ENCODE measurements around the gene CTCFL.
"Not testable (repeated sequence)": the region's sequence is repeated elsewhere in the genome, so short reads cannot be mapped to it uniquely, and the experiment has no call there.

Gene CTCFL

DNA sequence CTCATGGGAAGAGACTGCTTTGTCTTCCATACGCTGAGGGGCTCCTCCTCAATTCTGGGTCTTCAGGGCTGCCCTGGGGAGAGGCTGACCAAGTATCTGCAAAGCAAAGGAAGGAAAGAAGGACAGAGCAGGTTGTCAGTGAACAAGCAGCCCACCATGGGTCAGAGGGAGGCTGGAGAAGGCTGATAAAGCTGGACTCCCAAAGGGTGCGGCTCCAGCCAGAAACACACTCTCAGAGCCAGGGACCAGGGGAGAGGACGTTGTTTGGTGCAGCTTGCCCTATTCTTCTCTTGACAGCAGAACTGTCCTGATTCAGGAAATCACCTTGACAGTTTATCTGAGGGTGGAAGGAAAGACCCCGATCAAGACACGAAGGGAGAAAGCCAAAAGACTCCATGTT is 10.4 kb upstream of the CTCFL start:
- no peak for DNase-seq

DNA sequence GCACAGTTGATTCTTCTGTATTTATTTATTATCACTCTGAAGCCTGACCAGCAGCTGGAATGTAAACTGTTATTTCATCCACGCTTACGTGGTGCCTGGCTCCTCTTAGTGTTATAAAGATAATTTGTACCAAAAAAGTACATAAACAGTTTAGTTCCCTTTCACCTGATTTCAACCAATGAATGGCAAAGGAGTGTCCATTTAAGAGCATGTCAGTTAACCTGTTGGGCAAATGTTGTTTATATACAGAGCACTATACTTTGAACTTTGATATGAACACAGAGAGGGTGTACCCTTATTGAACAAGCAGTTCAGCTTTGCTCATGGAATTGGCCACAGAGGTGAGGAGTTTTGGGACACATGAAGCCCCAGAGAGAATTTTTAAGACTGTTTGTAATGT is 7.2 kb upstream of the CTCFL start:
- DNase-seq = no peak

DNA sequence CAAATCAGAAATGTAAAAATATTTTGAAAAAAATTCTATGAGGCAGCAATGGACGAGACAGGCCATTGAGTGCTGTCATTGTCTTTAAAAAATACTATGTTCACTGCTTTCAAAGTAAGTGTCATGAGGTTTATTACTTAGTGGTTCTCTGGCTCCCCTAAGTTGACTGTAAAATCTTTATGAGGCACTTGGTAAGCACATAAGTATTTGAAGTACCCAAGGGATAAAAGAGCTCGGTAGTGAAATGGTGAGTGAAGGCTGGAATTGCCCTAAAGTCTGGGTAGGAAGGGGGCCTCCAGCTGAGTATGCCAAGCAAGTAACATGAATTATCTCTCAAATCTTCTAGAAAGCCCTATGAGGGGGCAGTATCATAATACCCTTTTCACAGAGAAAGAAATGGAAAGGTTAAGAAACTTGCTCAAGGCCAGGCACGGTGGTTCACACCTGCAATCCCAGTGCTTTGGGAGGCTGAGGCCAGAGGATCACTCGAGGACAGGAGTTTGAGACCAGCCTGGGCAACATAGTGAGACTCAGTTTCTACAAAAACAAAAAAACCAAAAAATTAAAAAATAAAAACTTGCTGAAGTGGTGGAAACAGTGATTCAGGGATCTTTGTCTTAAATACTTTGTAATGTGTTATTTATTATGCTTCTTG is 5.5 kb upstream of the CTCFL start:
- no peak for DNase-seq

DNA sequence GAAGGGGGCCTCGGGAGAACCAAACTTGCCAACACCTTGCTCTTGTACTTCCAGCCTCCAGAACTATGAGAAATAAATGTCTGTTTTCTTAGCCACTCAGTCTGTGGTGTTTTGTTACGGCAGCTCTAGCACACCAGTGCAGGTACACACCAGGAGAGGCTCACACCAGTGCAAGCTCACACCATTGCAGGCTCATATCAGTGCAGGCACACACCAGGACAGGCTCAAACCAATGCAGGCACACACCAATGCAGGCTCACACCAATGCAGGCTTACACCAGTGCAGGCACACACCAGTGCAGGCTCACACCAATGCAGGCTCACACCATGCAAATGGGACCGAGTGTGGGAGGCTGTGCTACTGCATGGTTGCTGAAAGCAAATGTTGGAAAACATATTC is 4.9 kb upstream of the CTCFL start:
- DNase-seq = no peak

DNA sequence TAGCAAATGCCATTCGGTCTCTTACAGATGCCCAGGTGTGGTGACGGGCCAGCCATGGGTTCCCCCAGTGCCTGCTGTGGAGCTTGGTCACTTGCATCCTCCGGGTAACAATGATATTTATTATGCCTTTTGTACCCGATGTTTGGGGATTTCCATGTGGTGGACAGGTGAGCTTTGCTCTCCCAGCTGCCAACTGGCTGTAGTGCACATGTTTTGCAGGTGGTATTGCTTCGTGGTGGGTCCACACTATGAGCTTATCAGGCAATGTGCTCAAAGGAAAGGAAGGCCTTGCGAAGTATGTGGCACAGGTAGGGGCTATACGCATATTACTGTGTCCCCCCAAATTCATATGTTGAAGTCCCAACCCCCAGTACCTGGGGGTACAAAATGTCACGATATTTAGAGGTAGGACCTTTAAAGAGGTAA is 4.2 kb upstream of the CTCFL start:
- DNase-seq = no peak

DNA sequence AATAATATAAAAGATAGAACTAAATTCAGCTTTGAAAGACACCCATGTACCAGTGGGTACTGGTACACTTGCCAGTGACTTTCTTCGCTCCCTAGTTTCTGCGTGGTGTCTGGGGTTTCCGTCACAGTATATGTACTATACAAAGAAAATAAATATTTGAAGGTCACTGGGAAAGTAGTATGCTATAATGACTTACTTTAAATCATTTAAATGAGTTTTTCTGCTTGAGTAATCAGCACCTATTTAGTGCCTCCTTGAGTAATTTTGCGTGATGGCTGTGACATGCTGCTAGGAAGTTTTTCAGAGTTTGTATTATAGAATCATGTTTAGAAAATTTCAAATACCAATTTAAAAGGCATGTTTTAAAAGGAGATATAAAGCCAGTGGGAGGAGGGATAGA is 3.2 kb upstream of the CTCFL start:
- DNase-seq = no peak

DNA sequence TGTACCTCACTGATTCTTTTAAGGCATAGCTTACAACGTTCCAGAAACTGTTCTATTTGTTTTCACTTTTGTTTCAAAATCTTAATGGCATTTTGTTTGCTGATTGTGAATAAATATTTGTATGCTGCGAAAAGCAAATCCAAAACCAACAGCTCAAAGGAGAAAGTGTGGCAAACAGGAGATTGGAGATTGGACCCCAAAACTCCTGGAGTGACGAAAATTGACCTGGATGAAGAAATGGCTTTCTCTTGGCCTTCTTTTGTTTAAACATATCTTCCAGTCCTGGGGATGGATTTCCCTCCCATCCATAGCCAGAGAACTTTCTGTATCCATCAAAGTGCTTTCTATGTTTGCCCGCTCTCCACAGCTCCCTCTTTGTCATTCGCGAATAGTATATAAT is 2.8 kb upstream of the CTCFL start:
- no peak for DNase-seq

DNA sequence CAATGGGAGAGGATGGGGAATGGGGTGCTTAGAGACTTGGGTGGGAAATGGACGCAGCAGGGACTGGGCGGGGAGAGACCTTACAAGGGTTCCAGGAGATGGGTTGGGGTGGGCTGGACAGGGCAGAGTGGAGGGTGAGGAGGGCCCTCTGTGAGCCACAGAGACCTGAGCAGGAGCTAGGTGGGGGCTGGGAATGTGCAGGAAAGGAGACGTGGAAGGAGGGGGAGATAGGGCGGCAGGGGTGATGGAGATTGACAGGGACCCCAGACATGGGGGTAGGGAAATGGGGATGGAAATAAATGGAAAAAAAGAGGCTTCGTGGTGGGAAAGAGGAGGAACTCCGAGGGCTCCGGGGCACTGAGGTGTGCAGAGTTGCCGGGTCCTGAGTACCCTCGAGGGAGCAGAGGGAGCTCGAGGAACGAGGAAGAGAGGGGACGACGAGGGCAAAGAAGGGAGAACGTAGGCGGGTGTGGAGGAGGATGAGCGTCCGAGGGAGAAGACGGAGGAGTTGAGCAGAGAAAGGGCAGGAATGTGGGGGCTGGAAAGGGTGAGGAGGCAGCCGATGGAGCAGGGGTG is 2.0 kb upstream of the CTCFL start:
- no peak for DNase-seq

DNA sequence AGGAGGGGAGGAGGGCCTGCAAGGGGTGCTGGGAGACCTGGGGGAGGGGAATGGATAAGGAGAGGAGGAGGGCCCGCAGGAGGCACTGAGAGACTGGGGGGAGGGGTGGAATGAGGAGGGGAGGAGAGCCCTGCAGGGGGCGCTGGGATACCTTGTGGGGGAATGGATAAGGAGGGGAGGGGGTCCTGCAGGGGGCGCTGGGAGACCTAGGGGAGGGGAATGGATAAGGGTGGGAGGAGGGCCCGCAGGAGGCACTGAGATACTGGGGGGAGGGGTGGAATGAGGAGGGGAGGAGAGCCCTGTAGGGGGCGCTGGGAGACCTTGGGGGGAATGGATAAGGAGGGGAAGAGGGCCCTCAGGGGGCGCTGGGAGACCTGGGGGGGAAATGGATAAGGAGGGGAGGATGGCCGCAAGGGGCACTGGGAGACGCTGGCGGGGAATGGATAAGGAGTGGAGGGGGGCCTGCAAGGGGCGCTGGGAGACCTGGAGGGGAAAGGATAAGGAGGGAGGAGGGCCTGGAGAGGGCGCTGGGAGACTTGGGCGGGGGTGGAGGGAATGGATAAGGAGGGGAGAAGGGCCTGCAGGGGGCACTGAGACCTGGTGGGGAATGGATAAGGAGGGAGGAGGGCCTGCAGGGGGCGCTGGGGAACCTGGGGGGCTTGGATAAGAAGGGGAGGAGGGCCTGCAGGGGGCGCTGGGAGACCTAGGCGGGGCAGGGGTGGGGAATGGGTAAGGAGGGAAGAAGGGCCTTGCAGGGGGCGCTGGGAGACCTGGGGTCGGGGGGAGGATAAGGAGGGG is 1.3 kb upstream of the CTCFL start:
- DNase-seq = no peak

DNA sequence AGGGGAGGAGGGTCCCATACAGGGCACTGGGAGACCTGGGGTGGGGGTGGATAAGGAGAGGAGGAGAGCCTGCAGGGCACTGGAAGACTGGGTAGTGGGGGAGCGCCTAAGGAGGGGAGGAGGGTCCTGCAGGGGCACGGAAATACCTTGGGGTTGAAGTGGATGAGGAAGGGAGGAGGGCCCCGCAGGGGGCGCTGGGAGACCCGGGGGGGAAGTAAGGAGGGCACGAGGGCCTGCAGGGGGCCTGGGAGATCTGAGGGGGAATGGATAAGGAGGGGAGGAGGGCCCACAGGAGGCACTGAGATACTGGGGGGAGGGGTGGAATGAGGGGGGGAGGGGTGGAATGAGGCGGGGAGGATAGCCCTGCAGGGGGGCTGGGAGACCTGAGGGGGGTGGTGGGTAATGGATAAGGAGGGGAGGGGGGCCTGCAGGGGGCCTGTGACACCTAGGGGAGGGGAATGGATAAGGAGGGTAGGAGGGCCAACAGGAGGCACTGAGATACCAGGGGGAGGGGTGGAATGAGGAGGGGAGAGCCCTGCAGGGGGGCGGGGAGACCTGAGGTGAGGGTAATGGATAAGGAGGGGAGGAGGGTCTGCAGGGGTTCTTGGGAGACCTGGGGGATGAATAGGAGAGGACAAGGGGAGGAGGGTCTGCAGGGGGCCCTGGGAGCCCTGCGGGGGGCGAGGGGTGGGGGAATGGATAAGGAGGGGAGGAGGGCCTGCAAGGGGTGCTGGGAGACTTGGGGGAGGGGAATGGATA is 567 bp upstream of the CTCFL start:
- DNase-seq = no peak

DNA sequence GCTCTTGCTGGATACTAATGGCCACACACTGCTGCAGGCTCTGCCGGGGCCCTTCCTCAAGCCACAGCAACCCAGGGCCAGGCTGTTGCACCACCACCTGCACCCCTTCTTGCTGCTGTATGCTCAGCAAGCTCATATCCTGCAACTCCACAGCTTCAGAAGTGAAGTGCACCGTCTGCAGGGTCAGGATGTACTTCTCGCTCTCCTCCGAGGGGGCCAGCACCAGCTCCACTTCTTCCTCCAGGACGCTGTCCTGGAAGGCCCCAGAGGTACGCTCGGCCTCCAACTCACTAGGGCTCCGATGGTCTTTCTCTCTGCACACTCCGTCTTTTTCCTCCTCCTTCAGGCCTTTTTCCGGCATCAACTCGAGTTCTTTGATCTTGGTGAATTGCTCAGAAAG is 1.2 kb downstream of the CTCFL start:
- no peak for DNase-seq

DNA sequence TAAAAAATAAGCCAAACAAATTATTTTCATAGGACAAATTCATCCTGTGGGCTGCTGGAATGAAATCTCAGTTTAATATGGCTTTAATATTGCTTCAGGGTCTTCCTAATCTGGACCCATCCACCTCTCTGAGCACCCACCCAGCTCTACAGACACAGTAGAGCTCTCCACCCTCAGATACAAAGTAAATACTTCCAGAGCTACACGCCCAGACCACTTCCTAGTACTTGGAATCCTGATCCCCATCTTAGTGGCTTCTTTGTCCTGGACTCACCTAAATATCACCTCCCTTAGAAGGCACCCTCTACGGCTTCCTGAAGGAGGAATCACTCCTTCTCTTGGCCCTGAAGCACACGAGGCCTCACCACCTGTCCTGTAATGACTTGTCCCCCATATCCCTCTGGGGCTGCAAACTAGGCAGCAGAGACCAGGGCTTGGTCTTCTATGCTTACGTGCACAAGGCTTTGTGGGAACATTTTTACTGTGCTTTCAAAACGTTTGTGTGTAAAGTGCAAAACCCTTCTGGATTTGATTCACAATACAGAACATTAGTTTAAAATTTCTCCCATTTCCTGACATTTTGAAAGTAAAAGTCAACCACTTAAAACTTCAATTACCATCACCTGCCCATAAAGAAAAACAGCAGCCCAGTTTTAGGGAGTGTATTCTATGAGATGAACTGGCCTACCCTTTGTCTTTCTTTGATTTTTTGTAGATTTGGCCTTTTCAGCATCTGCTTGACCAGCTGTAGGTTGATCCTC is 2.4 kb downstream of the CTCFL start:
- DNase-seq = no peak

DNA sequence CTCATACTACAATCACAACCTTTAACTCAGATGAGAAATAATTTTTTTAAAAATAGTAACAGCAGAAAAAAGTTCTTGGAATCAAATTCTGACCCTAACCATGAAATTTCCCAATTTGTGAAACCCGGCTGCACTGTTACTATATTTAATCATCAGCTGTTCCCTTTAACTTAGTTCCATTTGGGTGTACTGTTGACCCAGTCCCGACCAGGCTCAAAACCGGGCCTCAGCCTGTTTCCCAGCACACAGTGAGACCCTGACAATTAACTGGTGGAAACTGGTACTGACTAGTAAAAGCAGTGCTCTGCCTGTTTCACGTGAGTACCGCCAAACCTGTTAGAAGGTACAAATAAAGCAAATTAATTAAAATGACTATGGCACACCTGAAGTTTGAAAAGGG is 7.0 kb downstream of the CTCFL start:
- no peak for DNase-seq

DNA sequence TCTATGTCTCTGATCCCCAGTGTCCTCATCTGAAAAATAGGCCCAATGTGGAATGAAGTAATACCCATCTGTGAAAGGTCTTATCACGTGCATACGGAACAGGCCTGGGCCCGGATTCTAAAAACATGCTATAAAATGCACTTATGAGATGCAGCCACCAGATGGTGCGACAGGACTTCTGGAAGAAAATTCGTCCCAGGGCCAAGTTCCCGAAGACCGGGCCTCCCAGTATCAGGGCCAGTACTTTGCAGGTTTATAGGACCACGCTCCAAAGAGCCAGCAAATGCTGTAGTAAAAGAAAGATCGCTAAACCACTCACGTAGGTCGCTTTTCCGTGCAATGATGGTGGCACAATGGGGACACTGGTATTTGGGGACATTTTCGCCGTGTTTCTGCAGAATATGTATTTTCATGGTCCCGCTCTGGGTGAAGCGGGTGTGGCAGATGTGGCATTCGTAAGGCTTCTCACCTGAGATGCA is 10.6 kb downstream of the CTCFL start:
- DNase-seq = no peak

DNA sequence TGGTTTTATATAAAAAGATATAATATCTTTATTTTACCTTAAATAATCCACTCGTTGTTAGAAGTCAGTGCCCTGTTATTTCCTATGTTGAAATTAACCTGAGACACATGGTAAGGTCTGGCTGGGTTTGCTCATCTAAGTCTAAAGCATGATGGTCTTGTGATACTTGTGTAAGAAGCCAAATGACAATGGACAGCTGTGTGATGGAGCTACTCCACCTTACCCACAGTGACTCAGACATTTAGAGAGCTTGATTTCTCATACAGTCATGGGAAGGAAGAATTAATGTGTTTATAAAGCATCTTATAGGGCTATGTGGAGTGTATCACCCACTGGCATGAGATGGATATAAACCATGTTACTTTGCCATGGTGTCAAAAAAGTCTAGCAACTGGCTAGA is 11.7 kb downstream of the CTCFL start:
- DNase-seq = no peak

DNA sequence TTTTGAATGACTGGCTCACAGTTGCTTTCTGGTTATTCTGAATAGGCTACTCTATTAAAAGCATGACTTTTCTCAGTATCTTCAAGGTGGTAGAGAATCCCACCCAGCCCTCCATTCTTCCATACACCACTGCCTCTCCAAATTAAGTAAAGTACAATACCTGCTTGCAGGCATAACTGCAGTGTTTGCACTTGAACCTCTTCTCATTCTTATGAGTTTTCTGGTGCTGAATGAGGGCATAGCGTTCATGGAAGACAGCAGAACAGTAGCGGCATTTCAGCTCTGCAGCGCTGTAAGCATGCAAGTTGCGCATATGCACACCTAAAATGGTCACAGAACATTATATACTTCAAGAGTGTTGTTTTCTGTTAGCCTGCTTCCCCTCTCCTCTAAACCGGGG is 12.5 kb downstream of the CTCFL start:
- no peak for DNase-seq

DNA sequence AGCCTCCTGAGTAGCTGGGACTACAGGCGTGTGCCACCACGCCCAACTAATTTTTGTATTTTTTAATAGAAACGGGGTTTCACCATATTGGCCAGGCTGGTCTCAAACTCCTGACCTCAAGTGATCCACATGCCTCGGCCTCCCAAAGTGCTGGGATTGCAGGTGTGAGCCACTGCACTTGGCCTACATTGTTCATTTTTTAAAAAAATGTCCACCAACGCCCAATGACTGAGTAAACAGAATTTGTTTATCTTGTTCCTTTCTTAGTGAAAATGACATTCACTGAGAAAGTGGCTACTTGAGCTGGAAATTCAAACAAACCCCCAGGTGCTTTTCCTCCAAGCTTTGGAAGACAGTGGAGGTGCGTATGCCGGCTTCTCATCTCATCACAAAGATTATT is 13.2 kb downstream of the CTCFL start:
- DNase-seq = not testable (repeated sequence)

DNA sequence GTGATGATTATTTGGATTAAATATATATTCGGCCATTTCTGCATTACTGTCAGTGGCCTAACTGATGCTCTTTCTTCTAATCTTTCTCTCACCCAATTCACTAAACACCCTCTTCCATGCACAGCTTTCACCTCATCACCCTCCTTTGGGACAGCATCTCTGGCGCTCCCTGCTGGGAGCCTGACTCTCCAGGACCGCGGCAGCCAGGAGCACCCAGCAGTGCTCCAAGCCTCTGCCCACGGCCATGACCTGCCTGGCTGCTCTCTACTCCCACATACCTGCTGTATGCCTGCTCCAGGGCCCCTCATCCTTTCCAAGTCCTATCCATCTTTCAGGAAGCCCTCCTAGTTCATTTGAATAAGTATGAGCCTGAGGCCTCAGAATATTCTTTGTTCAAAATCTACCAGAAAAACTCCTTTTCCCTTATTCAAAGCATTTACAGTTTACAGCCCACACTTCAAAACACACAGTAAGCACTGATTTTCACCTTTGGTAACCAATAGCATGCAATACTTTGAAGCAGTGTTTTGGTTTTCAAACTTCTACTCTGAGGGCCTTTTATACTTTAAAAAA is 15.2 kb downstream of the CTCFL start:
- no peak for DNase-seq

DNA sequence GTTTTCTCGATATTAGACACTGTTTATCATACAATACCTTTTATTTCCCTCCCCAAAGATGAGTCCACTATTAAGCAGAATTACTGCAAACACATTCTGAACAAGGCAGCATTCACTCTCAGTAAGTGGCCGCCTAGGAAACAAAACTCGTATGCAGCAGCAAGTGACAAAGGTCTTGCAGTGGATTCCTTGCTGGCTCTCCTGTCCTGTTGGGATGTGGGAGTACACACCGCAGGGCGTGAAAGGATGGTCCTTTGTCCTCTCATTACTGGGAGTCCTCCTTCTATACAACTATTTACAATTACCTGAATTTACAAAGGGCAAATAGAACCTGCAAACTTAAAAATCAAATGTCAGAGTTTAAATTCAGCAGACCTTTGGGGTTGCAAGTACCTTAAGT is 16.1 kb downstream of the CTCFL start:
- no peak for DNase-seq

DNA sequence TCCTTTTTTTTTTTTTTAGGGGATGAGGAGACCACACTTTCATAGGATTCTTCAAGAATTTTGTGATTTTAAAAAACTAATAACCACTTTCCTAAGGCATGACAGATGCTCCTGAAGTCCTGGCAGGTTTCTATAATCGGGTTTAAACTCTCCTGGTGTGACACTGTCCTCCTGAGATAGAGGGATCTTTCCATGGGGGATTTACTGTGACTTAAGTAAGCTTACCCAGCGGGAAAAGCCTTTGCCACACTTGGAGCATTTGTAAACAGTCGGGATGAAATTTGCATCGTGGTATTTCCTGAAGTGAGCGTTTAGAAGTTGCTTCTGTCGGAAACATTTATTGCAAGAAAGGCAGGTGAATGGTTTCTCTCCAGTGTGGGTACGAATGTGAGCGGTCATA is 16.6 kb downstream of the CTCFL start:
- no peak for DNase-seq

DNA sequence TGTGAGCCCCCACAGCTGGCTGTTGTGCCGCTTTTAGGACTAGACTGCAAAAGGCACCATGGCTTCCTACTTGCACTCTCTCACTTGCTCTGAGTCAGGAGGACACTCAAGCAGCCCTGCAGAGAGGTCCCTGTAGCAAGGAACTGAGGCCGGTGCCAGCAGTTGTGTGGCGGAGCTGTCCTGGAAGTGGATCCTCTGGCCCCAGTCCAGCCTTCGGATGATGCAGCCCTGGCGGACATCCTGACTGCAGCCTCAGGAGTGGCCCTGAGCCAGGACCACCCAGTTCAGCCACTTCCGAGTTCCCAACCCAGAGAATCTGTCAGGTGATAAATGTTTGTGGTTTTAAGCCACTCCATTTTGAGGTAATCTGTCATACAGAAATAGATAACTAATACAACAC is 17.5 kb downstream of the CTCFL start:
- DNase-seq = no peak

DNA sequence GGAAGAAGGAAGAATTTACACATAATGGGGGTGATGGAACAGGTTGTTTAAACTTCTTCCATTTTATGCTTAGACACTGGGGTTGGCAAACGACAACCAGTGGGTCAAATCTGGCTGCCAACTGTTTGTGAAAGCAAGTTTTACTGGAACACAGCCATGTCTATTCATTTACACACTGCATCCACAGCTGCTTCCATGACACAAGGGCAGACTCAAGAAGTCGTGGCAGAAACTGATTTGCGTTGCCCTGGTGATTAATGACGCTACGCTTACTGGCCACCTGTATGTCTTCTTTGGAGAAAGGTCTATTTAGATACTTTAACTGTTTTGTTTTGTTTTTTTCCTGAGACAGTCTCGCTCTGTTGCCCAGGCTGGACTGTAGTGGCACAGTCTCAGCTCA is 19.0 kb downstream of the CTCFL start:
- DNase-seq = no peak

Measured in GOT3 (cell line).